ENCODE measurements around the gene SEMA5B.

SEMA5B gene

DNA sequence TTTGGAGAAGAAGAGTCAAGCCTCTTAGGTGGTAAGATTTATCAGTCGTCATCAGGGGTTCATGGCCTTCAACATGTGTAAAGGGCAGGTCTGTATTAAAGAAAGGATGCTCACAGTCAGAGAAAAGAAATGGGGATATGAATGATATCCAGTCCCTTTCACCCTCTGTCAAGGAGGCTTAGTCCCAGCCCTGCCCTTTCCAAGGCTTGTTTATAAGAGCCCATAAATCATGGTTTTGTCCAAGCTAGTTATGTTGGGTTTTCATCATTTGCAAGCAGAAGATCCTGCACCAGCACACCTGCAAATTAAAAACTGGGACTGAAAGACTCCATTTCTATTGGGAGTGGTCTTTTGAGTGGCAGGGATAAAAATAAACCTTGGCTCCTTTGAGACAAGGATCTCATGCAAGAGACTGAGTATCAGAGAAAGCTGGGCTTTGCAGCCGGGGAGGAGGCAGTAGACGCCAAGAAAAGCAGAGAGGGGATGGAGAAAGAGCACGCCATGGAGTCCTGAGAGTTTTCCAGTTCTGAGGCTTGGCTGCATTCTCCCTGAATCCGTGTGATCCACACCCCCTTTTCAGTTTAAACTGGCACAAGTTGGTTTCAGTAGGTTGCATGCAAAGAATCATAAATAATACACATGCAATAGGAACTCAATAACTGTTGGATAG is 26.7 kb upstream of the SEMA5B start:
- Histone ChIP-seq H3K9ac (ENCODE audit: low read depth, low read length) (no peak overlapping the region), H3K27me3 (ENCODE audit: control insufficient read depth, insufficient read depth, low read length) (peaks cover 7% of the 10 kb centered on the region), H3K9me3 (replicated peaks; ENCODE audit: low read length) (no peaks in the 10 kb centered on the region), H3K36me3 (ENCODE audit: insufficient read depth, low read length) (no peaks in the 10 kb centered on the region), H3K4me3 (ENCODE audit: low read length) (no peak overlapping the region), H3K4me2 (ENCODE audit: low read length) (no peak overlapping the region), H3K4me1 (ENCODE audit: control insufficient read depth, insufficient read depth, low read length) (peaks cover 17% of the 10 kb centered on the region)

DNA sequence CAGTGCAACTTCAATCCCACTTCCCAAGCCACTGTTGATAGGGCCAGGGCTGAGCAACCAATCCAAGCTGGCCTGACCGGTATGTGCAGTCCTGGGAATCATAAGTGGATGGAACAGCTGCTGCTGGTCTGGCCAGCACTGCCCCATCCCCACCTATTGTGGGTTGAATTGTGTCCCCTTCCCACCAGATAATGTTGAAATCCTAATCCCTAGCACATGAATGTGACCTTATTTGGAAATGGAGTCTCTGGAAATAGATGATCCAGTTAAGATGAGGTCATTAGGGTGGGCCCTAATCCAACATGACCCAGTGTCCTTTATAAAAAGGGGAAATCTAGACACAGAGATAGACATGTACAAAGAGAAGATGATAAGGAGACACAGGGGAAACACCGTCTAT is 25.5 kb upstream of the SEMA5B start:
- Histone ChIP-seq H3K9ac (ENCODE audit: low read depth, low read length) (no peak overlapping the region), H3K9me3 (replicated peaks; ENCODE audit: low read length) (no peaks in the 10 kb centered on the region), H3K4me3 (ENCODE audit: low read length) (no peak overlapping the region), H3K4me2 (ENCODE audit: low read length) (no peak overlapping the region), H3K36me3 (ENCODE audit: insufficient read depth, low read length) (no peaks in the 10 kb centered on the region), H3K4me1 (ENCODE audit: control insufficient read depth, insufficient read depth, low read length) (peaks cover 17% of the 10 kb centered on the region), H3K27me3 (ENCODE audit: control insufficient read depth, insufficient read depth, low read length) (peaks cover 7% of the 10 kb centered on the region)

DNA sequence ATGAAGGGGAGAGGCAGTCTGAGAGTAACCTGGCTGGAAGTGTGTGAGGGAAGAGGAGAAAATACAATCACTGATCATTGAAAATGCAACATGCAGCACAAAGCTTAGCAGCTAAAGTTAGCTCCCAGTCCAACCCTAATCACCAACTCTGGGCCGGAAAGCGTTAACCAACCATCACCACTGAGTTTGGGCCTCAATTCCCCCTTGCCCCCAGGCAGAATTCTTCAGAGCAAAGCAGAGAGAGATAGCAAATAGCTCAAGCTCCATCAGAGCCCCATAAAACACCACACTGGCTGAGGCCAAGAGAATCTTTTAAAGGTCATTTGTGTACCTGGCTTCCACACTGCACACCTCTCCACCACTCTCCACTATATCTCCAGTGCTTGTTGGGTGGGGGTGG is 23.1 kb upstream of the SEMA5B start:
- no peak overlapping the region for H3K4me2 ChIP-seq (ENCODE audit: low read length)
- no peak overlapping the region for H3K9ac ChIP-seq (ENCODE audit: low read depth, low read length)
- no peaks in the 10 kb centered on the region for H3K36me3 ChIP-seq (ENCODE audit: insufficient read depth, low read length)
- no peaks in the 10 kb centered on the region for H3K9me3 ChIP-seq (replicated peaks; ENCODE audit: low read length)
- H3K4me3 ChIP-seq (ENCODE audit: low read length), result no peak overlapping the region
- peaks cover 7% of the 10 kb centered on the region for H3K27me3 ChIP-seq (ENCODE audit: control insufficient read depth, insufficient read depth, low read length)
- peaks cover 26% of the 10 kb centered on the region for H3K4me1 ChIP-seq (ENCODE audit: control insufficient read depth, insufficient read depth, low read length)

DNA sequence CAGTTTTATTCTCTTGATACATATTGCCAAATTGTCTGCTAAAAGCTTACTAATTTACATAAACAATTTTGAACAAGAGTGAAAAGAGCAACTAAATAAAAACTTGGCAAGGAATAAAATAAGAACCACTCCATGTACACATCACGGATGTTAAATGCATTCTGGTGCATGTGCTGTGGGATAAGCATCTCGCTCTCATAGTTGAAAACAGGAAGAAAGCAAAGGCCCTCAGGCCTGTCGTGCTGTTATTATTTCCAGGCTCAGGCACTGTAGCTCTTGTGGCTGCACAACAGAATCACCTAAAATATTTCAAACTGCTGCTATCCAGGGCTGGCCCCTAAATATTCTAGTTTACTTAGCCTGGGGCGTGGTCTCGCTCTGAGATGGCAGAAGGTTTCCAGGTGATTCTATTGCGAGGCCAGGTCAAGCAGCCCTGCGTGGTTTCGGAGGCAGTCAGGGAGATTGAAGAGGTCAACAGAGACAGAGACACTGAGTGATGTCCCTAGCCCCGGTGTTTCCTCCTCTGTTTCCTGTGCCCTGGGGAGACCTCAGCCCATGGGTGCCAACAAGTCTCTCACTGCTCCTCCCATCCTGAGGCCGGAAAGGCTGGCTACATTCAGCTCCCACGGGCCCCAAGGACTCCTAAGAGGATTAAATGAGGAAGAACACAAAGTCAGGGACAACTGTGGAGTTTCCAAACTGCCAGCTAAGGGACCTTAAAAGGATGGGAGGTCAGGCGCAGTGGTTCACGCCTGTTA is 21.1 kb upstream of the SEMA5B start:
- Histone ChIP-seq H3K9ac (ENCODE audit: low read depth, low read length) (no peak overlapping the region), H3K4me2 (ENCODE audit: low read length) (no peak overlapping the region), H3K27me3 (ENCODE audit: control insufficient read depth, insufficient read depth, low read length) (no peaks in the 10 kb centered on the region), H3K4me3 (ENCODE audit: low read length) (no peak overlapping the region), H3K9me3 (replicated peaks; ENCODE audit: low read length) (no peaks in the 10 kb centered on the region), H3K36me3 (ENCODE audit: insufficient read depth, low read length) (no peaks in the 10 kb centered on the region), H3K4me1 (ENCODE audit: control insufficient read depth, insufficient read depth, low read length) (peaks cover 36% of the 10 kb centered on the region)

DNA sequence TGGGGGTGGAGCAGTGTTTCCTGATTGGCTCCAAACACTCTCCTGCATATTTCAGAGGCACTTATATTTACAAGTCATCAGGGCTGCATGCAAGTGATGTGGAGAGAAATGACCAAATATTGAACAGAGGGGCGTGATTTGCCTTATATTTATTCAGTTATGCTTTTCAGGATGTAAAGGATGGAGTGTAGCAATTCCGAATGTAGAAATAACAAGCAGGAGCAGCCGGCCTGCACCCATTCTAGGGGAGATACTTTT is 19.4 kb upstream of the SEMA5B start:
- H3K4me1 ChIP-seq (ENCODE audit: control insufficient read depth, insufficient read depth, low read length), result peaks cover 28% of the 10 kb centered on the region
- no peak overlapping the region for H3K9ac ChIP-seq (ENCODE audit: low read depth, low read length)
- H3K27me3 ChIP-seq (ENCODE audit: control insufficient read depth, insufficient read depth, low read length), result peaks cover 11% of the 10 kb centered on the region
- H3K9me3 ChIP-seq (replicated peaks; ENCODE audit: low read length), result no peaks in the 10 kb centered on the region
- no peaks in the 10 kb centered on the region for H3K36me3 ChIP-seq (ENCODE audit: insufficient read depth, low read length)
- H3K4me3 ChIP-seq (ENCODE audit: low read length), result no peak overlapping the region
- no peak overlapping the region for H3K4me2 ChIP-seq (ENCODE audit: low read length)

DNA sequence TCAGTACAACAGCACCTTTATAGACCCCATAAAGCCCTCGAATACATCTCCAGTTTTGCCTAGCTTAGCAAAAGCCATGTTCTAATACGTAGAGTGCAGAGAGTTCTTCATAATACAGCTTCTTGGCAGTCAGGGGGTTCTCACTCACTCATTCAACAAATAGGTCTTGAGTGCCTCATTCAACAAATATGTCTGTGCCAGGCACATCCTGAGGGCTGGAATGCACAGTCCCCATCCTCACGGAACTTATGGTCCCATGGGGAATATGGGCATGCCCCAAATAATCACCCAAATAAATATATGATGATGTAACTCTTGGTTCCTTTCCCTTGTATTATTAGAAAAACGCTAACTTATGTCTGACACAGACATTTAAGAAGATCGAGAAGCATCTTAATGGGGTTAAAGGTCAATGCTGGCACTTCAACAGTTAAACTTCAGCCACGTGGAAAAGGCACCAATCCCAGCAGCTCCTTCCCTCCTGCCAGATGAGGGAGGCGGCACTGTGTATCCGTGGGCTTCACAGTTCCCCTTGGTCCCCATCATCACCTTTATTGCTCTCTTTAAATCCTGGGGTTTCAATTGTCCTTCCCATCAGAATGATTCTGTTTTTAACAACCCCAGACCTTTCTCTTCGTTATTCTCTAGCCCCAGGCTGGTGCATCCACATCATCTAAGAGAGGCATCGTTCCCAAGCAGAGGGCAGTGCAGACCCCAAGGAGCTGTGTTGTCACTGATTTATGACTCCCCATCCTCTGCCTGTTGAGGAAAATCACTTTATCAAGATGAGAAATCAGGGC is 18.9 kb upstream of the SEMA5B start:
- Histone ChIP-seq H3K9ac (ENCODE audit: low read depth, low read length) (no peak overlapping the region), H3K27me3 (ENCODE audit: control insufficient read depth, insufficient read depth, low read length) (peaks cover 17% of the 10 kb centered on the region)

DNA sequence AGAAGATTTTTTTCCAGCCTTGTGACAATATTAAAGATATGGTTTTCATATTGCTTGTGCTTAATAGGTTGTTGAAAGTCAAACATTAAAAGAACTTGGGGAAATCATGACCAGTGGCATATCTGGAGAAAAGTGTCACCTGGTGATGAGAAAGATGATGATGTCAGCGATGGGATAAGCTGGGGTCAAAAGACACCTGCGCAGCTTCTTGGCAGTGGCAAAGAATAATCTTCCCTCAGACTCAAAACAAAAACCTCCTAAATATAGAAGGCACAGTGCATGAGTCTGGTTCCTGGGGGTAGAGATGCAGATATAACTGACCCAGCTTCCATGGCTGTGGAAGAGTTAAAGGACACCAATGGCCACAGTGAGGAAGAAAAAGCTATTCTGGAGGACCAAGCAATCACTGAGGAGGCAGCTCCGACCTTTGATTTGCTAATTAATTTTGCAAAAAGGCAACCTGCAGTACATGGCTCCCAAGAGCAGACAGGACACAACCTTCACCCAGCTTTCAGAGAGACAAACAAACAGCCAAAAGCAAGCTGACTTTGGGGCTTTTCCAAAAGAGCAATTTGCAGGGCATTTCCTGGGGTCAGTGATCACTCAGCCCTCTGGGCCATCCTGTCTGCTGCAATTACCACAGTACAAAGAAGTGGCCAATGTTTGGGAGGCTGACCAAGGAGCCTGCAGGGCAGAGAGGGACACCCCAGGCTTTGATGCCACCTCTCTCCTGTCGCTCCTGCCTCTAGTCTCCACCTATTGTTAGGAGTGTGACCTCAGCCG is 17.6 kb upstream of the SEMA5B start:
- Histone ChIP-seq H3K4me2 (ENCODE audit: low read length) (peak overlapping the region; percentile 46), H3K27me3 (ENCODE audit: control insufficient read depth, insufficient read depth, low read length) (peaks cover 28% of the 10 kb centered on the region), H3K9ac (ENCODE audit: low read depth, low read length) (no peak overlapping the region), H3K36me3 (ENCODE audit: insufficient read depth, low read length) (no peaks in the 10 kb centered on the region), H3K4me1 (ENCODE audit: control insufficient read depth, insufficient read depth, low read length) (peaks cover 23% of the 10 kb centered on the region), H3K4me3 (ENCODE audit: low read length) (peak overlapping the region; percentile 8), H3K9me3 (replicated peaks; ENCODE audit: low read length) (no peaks in the 10 kb centered on the region)

More for the DNA sequence above, 18.9 kb upstream of the SEMA5B start:
- peaks cover 25% of the 10 kb centered on the region for H3K4me1 ChIP-seq (ENCODE audit: control insufficient read depth, insufficient read depth, low read length)
- H3K4me3 ChIP-seq (ENCODE audit: low read length), result no peak overlapping the region
- no peaks in the 10 kb centered on the region for H3K9me3 ChIP-seq (replicated peaks; ENCODE audit: low read length)
- no peaks in the 10 kb centered on the region for H3K36me3 ChIP-seq (ENCODE audit: insufficient read depth, low read length)
- peak overlapping the region; percentile 46 for H3K4me2 ChIP-seq (ENCODE audit: low read length)

DNA sequence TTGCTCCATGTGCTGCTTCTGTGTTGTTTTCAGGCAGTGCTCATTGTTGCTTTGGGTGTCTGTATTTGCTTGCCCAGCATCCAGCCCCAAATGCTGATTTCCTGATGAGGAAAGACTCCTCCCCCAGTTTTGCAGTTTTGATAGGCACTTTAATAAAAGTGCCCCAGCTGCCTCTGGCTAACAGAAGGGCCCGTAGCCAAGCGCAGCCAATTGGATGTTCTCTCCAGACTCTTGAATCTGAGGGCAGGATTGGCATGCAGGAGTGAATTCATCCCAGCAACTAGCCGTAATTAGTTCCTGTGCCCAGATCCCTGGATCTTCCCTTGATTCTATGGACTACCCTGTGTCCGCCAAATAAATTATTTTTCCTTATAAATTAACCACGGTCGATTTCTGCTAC is 14.8 kb upstream of the SEMA5B start:
- H3K4me1 ChIP-seq (ENCODE audit: control insufficient read depth, insufficient read depth, low read length), result peaks cover 23% of the 10 kb centered on the region
- no peaks in the 10 kb centered on the region for H3K36me3 ChIP-seq (ENCODE audit: insufficient read depth, low read length)
- H3K9ac ChIP-seq (ENCODE audit: low read depth, low read length), result no peak overlapping the region
- peaks cover 54% of the 10 kb centered on the region for H3K27me3 ChIP-seq (ENCODE audit: control insufficient read depth, insufficient read depth, low read length)
- H3K9me3 ChIP-seq (replicated peaks; ENCODE audit: low read length), result no peaks in the 10 kb centered on the region
- H3K4me3 ChIP-seq (ENCODE audit: low read length), result no peak overlapping the region
- H3K4me2 ChIP-seq (ENCODE audit: low read length), result no peak overlapping the region

DNA sequence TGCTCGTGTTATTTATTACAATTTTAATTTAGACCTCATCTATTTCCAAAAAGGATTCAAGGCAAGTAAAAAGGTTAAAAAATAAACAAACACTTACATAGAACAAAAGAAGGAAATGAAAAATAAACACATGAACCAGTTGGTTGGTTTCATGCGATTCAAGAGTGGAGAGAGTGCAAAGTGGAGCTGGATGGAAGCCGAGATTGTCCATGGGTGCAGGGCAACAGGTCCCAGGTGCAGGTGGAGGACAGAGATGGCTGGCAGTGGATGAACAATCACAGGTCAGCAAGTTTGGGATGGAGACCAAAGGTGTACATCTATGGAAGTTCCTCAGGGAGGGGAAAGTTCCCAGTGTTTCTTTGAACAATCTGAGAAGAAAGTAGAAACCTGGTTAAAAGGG is 11.6 kb upstream of the SEMA5B start:
- no peaks in the 10 kb centered on the region for H3K36me3 ChIP-seq (ENCODE audit: insufficient read depth, low read length)
- H3K4me3 ChIP-seq (ENCODE audit: low read length), result no peak overlapping the region
- H3K4me1 ChIP-seq (ENCODE audit: control insufficient read depth, insufficient read depth, low read length), result no peaks in the 10 kb centered on the region
- peaks cover 71% of the 10 kb centered on the region for H3K27me3 ChIP-seq (ENCODE audit: control insufficient read depth, insufficient read depth, low read length)
- H3K4me2 ChIP-seq (ENCODE audit: low read length), result no peak overlapping the region
- no peak overlapping the region for H3K9ac ChIP-seq (ENCODE audit: low read depth, low read length)
- H3K9me3 ChIP-seq (replicated peaks; ENCODE audit: low read length), result no peaks in the 10 kb centered on the region

DNA sequence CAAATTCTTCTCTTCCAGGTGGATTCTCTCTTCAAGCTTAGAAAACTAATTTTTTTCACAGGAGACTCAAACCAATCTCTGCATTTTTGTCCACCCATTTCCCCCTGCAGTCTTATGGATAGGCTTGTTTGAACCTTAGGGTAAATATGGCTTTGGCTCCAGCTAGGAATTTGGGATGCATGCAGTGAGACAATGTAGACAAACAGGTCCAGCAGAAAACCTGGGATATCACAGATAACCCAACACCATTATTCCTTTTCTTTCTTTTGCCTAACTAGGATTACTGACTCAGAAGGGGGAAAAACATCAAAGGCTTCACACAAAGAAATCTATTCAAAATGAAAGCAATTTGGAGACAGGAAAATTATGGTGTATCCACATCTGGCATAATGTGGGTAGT is 11.2 kb upstream of the SEMA5B start:
- H3K4me1 ChIP-seq (ENCODE audit: control insufficient read depth, insufficient read depth, low read length), result no peaks in the 10 kb centered on the region
- H3K27me3 ChIP-seq (ENCODE audit: control insufficient read depth, insufficient read depth, low read length), result peaks cover 75% of the 10 kb centered on the region
- no peaks in the 10 kb centered on the region for H3K36me3 ChIP-seq (ENCODE audit: insufficient read depth, low read length)
- H3K4me2 ChIP-seq (ENCODE audit: low read length), result no peak overlapping the region
- H3K9me3 ChIP-seq (replicated peaks; ENCODE audit: low read length), result no peaks in the 10 kb centered on the region
- no peak overlapping the region for H3K9ac ChIP-seq (ENCODE audit: low read depth, low read length)
- H3K4me3 ChIP-seq (ENCODE audit: low read length), result no peak overlapping the region

DNA sequence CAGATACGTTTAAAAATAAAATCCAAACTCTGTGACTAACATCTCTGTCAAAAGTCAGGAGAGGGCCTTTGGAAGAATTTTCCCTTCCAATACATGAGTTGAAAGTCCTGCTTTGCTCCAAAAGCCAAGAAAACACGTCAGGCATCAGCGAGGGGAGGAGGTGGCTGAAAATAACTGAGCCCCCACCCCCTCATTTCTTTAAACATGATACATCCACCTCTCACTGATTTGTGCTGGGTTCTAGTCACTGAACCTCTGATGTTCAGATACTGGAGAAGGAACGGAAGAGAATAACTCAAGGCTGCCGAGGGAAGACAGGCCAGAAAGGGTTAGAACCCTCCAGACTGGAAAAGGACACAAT is 9.4 kb upstream of the SEMA5B start:
- Histone ChIP-seq H3K36me3 (ENCODE audit: insufficient read depth, low read length) (no peaks in the 10 kb centered on the region), H3K9ac (ENCODE audit: low read depth, low read length) (no peak overlapping the region), H3K4me2 (ENCODE audit: low read length) (no peak overlapping the region), H3K27me3 (ENCODE audit: control insufficient read depth, insufficient read depth, low read length) (peaks cover 73% of the 10 kb centered on the region), H3K4me1 (ENCODE audit: control insufficient read depth, insufficient read depth, low read length) (no peaks in the 10 kb centered on the region), H3K9me3 (replicated peaks; ENCODE audit: low read length) (no peaks in the 10 kb centered on the region), H3K4me3 (ENCODE audit: low read length) (no peak overlapping the region)
